ENCODE results near the gene CD82.
A peak's percentile ranks its signal among the peaks of the same experiment; 100 is the strongest.

The CD82 gene

GRCh38 chr11:44567876-44568256 lies 2.4 kb downstream of the CD82 start:
- H3K4me1 ChIP-seq (ENCODE audit: control insufficient read depth, insufficient read depth, low read length), result peaks cover 63% of the 10 kb centered on the region
- no peak overlapping the region for H3K4me3 ChIP-seq (ENCODE audit: insufficient read depth, low read depth, low read length)
- no peaks in the 10 kb centered on the region for H3K36me3 ChIP-seq (ENCODE audit: control insufficient read depth, insufficient read depth, low read length)
- H3K27ac ChIP-seq (ENCODE audit: insufficient read depth, low read depth, low read length, poor library complexity, severe bottlenecking), result no peak overlapping the region
- peaks cover 13% of the 10 kb centered on the region for H3K27me3 ChIP-seq (ENCODE audit: control insufficient read depth, insufficient read depth, low read length, poor library complexity, severe bottlenecking)
- WGBS, 2 experiments, result 84 to 85% methylated on average over 4 of the region's 4 CpGs
- no peaks in the 10 kb centered on the region for H3K9me3 ChIP-seq (ENCODE audit: control insufficient read depth, low read length)

GRCh38 chr11:44568331-44568657 lies 2.8 kb downstream of the CD82 start:
- Histone ChIP-seq H3K9me3 (ENCODE audit: control insufficient read depth, low read length) (no peaks in the 10 kb centered on the region), H3K27ac (ENCODE audit: insufficient read depth, low read depth, low read length, poor library complexity, severe bottlenecking) (no peak overlapping the region), H3K4me1 (ENCODE audit: control insufficient read depth, insufficient read depth, low read length) (peaks cover 59% of the 10 kb centered on the region), H3K4me3 (ENCODE audit: insufficient read depth, low read depth, low read length) (no peak overlapping the region), H3K27me3 (ENCODE audit: control insufficient read depth, insufficient read depth, low read length, poor library complexity, severe bottlenecking) (peaks cover 13% of the 10 kb centered on the region), H3K36me3 (ENCODE audit: control insufficient read depth, insufficient read depth, low read length) (no peaks in the 10 kb centered on the region)
- 93 to 100% methylated on average over 4 of the region's 4 CpGs for WGBS, 2 experiments

- no peak overlapping the region for H3K27ac ChIP-seq (ENCODE audit: insufficient read depth, low read depth, low read length, poor library complexity, severe bottlenecking)
- no peak overlapping the region for H3K4me3 ChIP-seq (ENCODE audit: insufficient read depth, low read depth, low read length)
- H3K27me3 ChIP-seq (ENCODE audit: control insufficient read depth, insufficient read depth, low read length, poor library complexity, severe bottlenecking), result peaks cover 13% of the 10 kb centered on the region
- peaks cover 55% of the 10 kb centered on the region for H3K4me1 ChIP-seq (ENCODE audit: control insufficient read depth, insufficient read depth, low read length)
- no peaks in the 10 kb centered on the region for H3K9me3 ChIP-seq (ENCODE audit: control insufficient read depth, low read length)
- H3K36me3 ChIP-seq (ENCODE audit: control insufficient read depth, insufficient read depth, low read length), result no peaks in the 10 kb centered on the region
- 77 to 78% methylated on average over 14 to 15 of the region's 15 CpGs for WGBS, 2 experiments
Measured at GRCh38 chr11:44568658-44569473, 3.4 kb downstream of the CD82 start.

- 78 to 85% methylated on average over 10 of the region's 10 CpGs for WGBS, 2 experiments
- H3K4me1 ChIP-seq (ENCODE audit: control insufficient read depth, insufficient read depth, low read length), result peaks cover 45% of the 10 kb centered on the region
- H3K36me3 ChIP-seq (ENCODE audit: control insufficient read depth, insufficient read depth, low read length), result no peaks in the 10 kb centered on the region
- H3K4me3 ChIP-seq (ENCODE audit: insufficient read depth, low read depth, low read length), result no peak overlapping the region
- no peak overlapping the region for H3K27ac ChIP-seq (ENCODE audit: insufficient read depth, low read depth, low read length, poor library complexity, severe bottlenecking)
- H3K27me3 ChIP-seq (ENCODE audit: control insufficient read depth, insufficient read depth, low read length, poor library complexity, severe bottlenecking), result peaks cover 13% of the 10 kb centered on the region
- H3K9me3 ChIP-seq (ENCODE audit: control insufficient read depth, low read length), result no peaks in the 10 kb centered on the region
Measured at GRCh38 chr11:44570411-44571155, 5.1 kb downstream of the CD82 start.

GRCh38 chr11:44571871-44572270 lies 6.4 kb downstream of the CD82 start:
- no peak overlapping the region for H3K4me3 ChIP-seq (ENCODE audit: insufficient read depth, low read depth, low read length)
- no peaks in the 10 kb centered on the region for H3K36me3 ChIP-seq (ENCODE audit: control insufficient read depth, insufficient read depth, low read length)
- H3K27ac ChIP-seq (ENCODE audit: insufficient read depth, low read depth, low read length, poor library complexity, severe bottlenecking), result peak overlapping the region; percentile 40
- peaks cover 45% of the 10 kb centered on the region for H3K4me1 ChIP-seq (ENCODE audit: control insufficient read depth, insufficient read depth, low read length)
- H3K27me3 ChIP-seq (ENCODE audit: control insufficient read depth, insufficient read depth, low read length, poor library complexity, severe bottlenecking), result peaks cover under 1% of the 10 kb centered on the region
- no peaks in the 10 kb centered on the region for H3K9me3 ChIP-seq (ENCODE audit: control insufficient read depth, low read length)
- WGBS, 2 experiments, result 46 to 47% methylated on average over 2 of the region's 2 CpGs

- no peaks in the 10 kb centered on the region for H3K36me3 ChIP-seq (ENCODE audit: control insufficient read depth, insufficient read depth, low read length)
- H3K4me1 ChIP-seq (ENCODE audit: control insufficient read depth, insufficient read depth, low read length), result peaks cover 40% of the 10 kb centered on the region
- no peak overlapping the region for H3K27ac ChIP-seq (ENCODE audit: insufficient read depth, low read depth, low read length, poor library complexity, severe bottlenecking)
- H3K4me3 ChIP-seq (ENCODE audit: insufficient read depth, low read depth, low read length), result no peak overlapping the region
- H3K9me3 ChIP-seq (ENCODE audit: control insufficient read depth, low read length), result no peaks in the 10 kb centered on the region
- 93 to 95% methylated on average over 7 of the region's 7 CpGs for WGBS, 2 experiments
- H3K27me3 ChIP-seq (ENCODE audit: control insufficient read depth, insufficient read depth, low read length, poor library complexity, severe bottlenecking), result no peaks in the 10 kb centered on the region
Measured at GRCh38 chr11:44572436-44572835, 7.0 kb downstream of the CD82 start.

- Histone ChIP-seq H3K27ac (ENCODE audit: insufficient read depth, low read depth, low read length, poor library complexity, severe bottlenecking) (no peak overlapping the region), H3K9me3 (ENCODE audit: control insufficient read depth, low read length) (no peaks in the 10 kb centered on the region), H3K4me1 (ENCODE audit: control insufficient read depth, insufficient read depth, low read length) (peaks cover 36% of the 10 kb centered on the region), H3K4me3 (ENCODE audit: insufficient read depth, low read depth, low read length) (no peak overlapping the region), H3K36me3 (ENCODE audit: control insufficient read depth, insufficient read depth, low read length) (no peaks in the 10 kb centered on the region), H3K27me3 (ENCODE audit: control insufficient read depth, insufficient read depth, low read length, poor library complexity, severe bottlenecking) (no peaks in the 10 kb centered on the region)
- WGBS, 2 experiments, result 87 to 88% methylated on average over 16 of the region's 16 CpGs
Measured at GRCh38 chr11:44572884-44573283, 7.4 kb downstream of the CD82 start.

- H3K27me3 ChIP-seq (ENCODE audit: control insufficient read depth, insufficient read depth, low read length, poor library complexity, severe bottlenecking), result no peaks in the 10 kb centered on the region
- H3K27ac ChIP-seq (ENCODE audit: insufficient read depth, low read depth, low read length, poor library complexity, severe bottlenecking), result no peak overlapping the region
- no peaks in the 10 kb centered on the region for H3K9me3 ChIP-seq (ENCODE audit: control insufficient read depth, low read length)
- H3K4me3 ChIP-seq (ENCODE audit: insufficient read depth, low read depth, low read length), result no peak overlapping the region
- 94 to 97% methylated on average over 3 of the region's 3 CpGs for WGBS, 2 experiments
- no peaks in the 10 kb centered on the region for H3K36me3 ChIP-seq (ENCODE audit: control insufficient read depth, insufficient read depth, low read length)
- H3K4me1 ChIP-seq (ENCODE audit: control insufficient read depth, insufficient read depth, low read length), result peaks cover 32% of the 10 kb centered on the region
Measured at GRCh38 chr11:44573333-44573732, 7.9 kb downstream of the CD82 start.

- peaks cover 31% of the 10 kb centered on the region for H3K4me1 ChIP-seq (ENCODE audit: control insufficient read depth, insufficient read depth, low read length)
- H3K4me3 ChIP-seq (ENCODE audit: insufficient read depth, low read depth, low read length), result no peak overlapping the region
- H3K9me3 ChIP-seq (ENCODE audit: control insufficient read depth, low read length), result no peaks in the 10 kb centered on the region
- no peaks in the 10 kb centered on the region for H3K36me3 ChIP-seq (ENCODE audit: control insufficient read depth, insufficient read depth, low read length)
- H3K27ac ChIP-seq (ENCODE audit: insufficient read depth, low read depth, low read length, poor library complexity, severe bottlenecking), result no peak overlapping the region
- H3K27me3 ChIP-seq (ENCODE audit: control insufficient read depth, insufficient read depth, low read length, poor library complexity, severe bottlenecking), result no peaks in the 10 kb centered on the region
- 97% methylated on average over 4 to 5 of the region's 5 CpGs for WGBS, 2 experiments
Measured at GRCh38 chr11:44574610-44575287, 9.3 kb downstream of the CD82 start.

- H3K9me3 ChIP-seq (ENCODE audit: control insufficient read depth, low read length), result no peaks in the 10 kb centered on the region
- no peak overlapping the region for H3K27ac ChIP-seq (ENCODE audit: insufficient read depth, low read depth, low read length, poor library complexity, severe bottlenecking)
Measured at GRCh38 chr11:44575288-44575672, 9.8 kb downstream of the CD82 start.

More at GRCh38 chr11:44575288-44575672, 9.8 kb downstream of the CD82 start:
- WGBS, 2 experiments, result 88 to 91% methylated on average over 2 of the region's 2 CpGs
- H3K4me3 ChIP-seq (ENCODE audit: insufficient read depth, low read depth, low read length), result no peak overlapping the region
- no peaks in the 10 kb centered on the region for H3K27me3 ChIP-seq (ENCODE audit: control insufficient read depth, insufficient read depth, low read length, poor library complexity, severe bottlenecking)
- peaks cover 31% of the 10 kb centered on the region for H3K4me1 ChIP-seq (ENCODE audit: control insufficient read depth, insufficient read depth, low read length)
- H3K36me3 ChIP-seq (ENCODE audit: control insufficient read depth, insufficient read depth, low read length), result no peaks in the 10 kb centered on the region
